ENCODE results near the gene GUCY2C. TPM values are rescaled to one million over a fixed set of nuclear protein-coding genes. Genes with fewer than 3 reads are reported as not detected.

The GUCY2C gene
- total and polyA plus RNA-seq, 2 experiments from 2014 or later = 0.05 TPM; not detected in 1

DNA sequence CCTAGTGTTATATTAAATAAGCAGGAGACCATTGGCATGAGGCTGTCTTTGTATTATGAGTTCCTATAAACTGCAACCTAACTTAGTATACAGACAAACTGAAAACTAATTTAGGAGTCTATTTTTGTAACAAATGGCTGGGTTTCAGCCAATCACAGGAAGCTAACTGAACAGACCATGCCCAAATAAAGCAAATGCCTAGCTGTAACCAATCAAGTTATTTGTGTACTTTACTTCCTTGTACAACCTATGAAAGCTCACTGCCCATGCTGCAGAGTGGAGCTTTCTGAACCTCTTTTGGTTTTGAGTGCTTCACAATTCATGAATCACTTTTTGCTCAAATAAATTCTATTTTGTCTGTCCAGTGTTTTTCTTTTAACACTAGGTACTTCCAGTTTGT lies 41.6 kb downstream of the GUCY2C start:
- DNase-seq (ENCODE audit: low read depth in 1 of 2, low spot score in 1 of 2) = no peak

DNA sequence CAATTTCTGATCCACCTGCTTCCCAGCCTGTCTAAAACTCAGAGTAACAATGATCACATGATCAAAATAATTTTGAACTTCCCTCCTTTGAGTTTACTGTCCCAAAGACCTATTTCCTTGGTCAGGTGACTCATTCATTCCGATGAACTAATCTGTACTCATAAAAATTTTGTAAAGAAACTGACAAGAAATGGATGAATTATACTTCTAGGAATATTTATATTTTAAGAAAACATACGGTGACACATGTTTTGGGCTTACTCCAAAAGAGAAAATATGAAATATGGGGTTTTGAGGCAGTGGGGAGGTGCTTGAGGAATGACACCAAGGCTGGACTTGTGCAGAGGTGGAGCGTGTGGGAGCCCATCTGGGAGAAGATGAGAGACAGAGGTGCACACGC lies 42.0 kb downstream of the GUCY2C start:
- no peaks in the 10 kb centered on the region for H3K36me3 ChIP-seq
- no peaks in the 10 kb centered on the region for H3K9me3 ChIP-seq (ENCODE audit: low read depth)
- TF ChIP-seq, protein P1, sequence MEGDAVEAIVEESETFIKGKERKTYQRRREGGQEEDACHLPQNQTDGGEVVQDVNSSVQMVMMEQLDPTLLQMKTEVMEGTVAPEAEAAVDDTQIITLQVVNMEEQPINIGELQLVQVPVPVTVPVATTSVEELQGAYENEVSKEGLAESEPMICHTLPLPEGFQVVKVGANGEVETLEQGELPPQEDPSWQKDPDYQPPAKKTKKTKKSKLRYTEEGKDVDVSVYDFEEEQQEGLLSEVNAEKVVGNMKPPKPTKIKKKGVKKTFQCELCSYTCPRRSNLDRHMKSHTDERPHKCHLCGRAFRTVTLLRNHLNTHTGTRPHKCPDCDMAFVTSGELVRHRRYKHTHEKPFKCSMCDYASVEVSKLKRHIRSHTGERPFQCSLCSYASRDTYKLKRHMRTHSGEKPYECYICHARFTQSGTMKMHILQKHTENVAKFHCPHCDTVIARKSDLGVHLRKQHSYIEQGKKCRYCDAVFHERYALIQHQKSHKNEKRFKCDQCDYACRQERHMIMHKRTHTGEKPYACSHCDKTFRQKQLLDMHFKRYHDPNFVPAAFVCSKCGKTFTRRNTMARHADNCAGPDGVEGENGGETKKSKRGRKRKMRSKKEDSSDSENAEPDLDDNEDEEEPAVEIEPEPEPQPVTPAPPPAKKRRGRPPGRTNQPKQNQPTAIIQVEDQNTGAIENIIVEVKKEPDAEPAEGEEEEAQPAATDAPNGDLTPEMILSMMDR (IDR thresholded peaks at IDR 0.05; ENCODE audit: low read depth, low read length) = no peak
- no peaks in the 10 kb centered on the region for H3K4me1 ChIP-seq (ENCODE audit: low read depth)
- DNase-seq (ENCODE audit: low read depth in 1 of 2, low spot score in 1 of 2) = no peak
- no peak overlapping the region for H3K27ac ChIP-seq
- H3K27me3 ChIP-seq = no peaks in the 10 kb centered on the region
- no peak overlapping the region for H3K4me3 ChIP-seq

More for the DNA sequence above, 41.6 kb downstream of the GUCY2C start:
- Histone ChIP-seq H3K4me1 (ENCODE audit: low read depth) (no peaks in the 10 kb centered on the region), H3K9me3 (ENCODE audit: low read depth) (no peaks in the 10 kb centered on the region), H3K27ac (no peak overlapping the region), H3K36me3 (no peaks in the 10 kb centered on the region), H3K4me3 (no peak overlapping the region), H3K27me3 (no peaks in the 10 kb centered on the region)
- TF ChIP-seq, protein P1 (IDR thresholded peaks at IDR 0.05; ENCODE audit: low read depth, low read length) = no peak

DNA sequence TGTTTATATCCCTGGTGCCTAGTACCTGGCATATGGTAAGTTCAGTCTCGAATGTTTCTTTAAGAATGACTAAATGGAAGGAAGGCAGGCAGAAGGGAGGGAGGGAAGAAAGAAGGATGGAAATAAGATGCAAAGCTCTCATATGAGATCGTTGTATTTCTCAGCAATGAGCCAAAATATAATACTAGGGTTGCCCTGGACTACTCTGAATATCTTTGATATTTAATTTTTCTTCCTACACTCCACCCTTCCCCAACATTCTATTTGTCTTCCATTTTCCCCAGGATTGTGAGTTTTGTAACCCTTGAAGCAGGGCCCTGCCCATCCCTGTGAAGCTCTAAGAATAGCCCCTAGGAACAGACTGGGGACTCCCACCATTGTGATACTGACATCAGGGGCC lies 43.9 kb downstream of the GUCY2C start:
- TF ChIP-seq, protein P1 (IDR thresholded peaks at IDR 0.05; ENCODE audit: low read depth, low read length) = no peak
- Histone ChIP-seq H3K4me3 (no peak overlapping the region), H3K27ac (no peak overlapping the region), H3K9me3 (ENCODE audit: low read depth) (no peaks in the 10 kb centered on the region), H3K36me3 (no peaks in the 10 kb centered on the region), H3K27me3 (no peaks in the 10 kb centered on the region), H3K4me1 (ENCODE audit: low read depth) (no peaks in the 10 kb centered on the region)
- no peak for DNase-seq (ENCODE audit: low read depth in 1 of 2, low spot score in 1 of 2)

DNA sequence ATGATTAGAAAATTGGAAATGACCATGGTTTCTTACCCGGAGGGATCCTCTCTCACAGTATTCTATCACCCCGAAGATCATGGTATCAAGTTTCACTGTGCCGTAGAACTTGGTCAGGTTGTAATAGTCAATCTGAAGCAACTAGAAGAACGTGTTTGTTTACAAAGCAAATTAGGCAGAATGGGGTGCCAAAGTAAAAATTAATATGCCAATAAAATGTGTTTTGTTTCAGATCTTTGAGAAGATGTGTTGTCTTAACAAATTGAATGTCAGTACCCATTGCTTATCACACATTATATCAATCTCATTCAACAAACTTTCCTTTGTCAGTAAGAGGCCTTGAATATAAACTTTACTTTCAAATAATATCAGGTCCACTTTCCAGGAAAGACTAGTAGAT lies 45.0 kb downstream of the GUCY2C start:
- Histone ChIP-seq H3K9me3 (ENCODE audit: low read depth) (no peaks in the 10 kb centered on the region), H3K4me3 (no peak overlapping the region), H3K36me3 (no peaks in the 10 kb centered on the region), H3K4me1 (ENCODE audit: low read depth) (no peaks in the 10 kb centered on the region), H3K27me3 (no peaks in the 10 kb centered on the region), H3K27ac (no peak overlapping the region)
- TF ChIP-seq, protein P1 (IDR thresholded peaks at IDR 0.05; ENCODE audit: low read depth, low read length) = no peak
- DNase-seq (ENCODE audit: low read depth in 1 of 2, low spot score in 1 of 2) = no peak

DNA sequence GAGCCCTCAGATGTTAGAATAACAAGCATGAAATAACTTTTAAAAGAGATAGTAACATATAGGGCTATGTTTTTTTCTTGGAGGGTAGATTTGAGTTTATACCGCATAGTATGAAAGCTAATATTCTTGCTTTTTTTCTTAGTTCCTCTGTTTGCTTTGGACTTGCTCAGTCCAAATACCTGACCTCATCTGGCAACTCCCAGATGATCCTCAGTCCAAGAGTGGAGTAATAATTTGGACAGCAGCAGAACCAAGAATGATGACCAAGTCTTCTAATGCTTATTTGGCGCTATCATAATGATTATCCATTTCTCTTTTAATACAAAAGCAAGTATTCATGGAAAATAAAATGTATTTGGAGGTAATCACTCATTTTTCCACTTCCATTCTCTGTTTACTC lies 45.6 kb downstream of the GUCY2C start:
- TF ChIP-seq, protein P1 (IDR thresholded peaks at IDR 0.05; ENCODE audit: low read depth, low read length) = no peak
- Histone ChIP-seq H3K27me3 (no peaks in the 10 kb centered on the region), H3K27ac (no peak overlapping the region), H3K36me3 (no peaks in the 10 kb centered on the region), H3K4me3 (no peak overlapping the region), H3K4me1 (ENCODE audit: low read depth) (no peaks in the 10 kb centered on the region), H3K9me3 (ENCODE audit: low read depth) (no peaks in the 10 kb centered on the region)
- no peak for DNase-seq (ENCODE audit: low read depth in 1 of 2, low spot score in 1 of 2)

Measured in cardiac muscle cell (in vitro differentiated cells and primary cell).